HG03108 (cell line): ENCODE results near the gene RPL19.

Source experiments
- ATAC-seq: cut with Tn5 transposase; IDR thresholded peaks from one replicate; pipeline ENCODE4 v1.9.1; 2021; ENCODE audit warnings: moderate library complexity; ENCODE audit not compliant: unreplicated experiment

Gene RPL19

DNA sequence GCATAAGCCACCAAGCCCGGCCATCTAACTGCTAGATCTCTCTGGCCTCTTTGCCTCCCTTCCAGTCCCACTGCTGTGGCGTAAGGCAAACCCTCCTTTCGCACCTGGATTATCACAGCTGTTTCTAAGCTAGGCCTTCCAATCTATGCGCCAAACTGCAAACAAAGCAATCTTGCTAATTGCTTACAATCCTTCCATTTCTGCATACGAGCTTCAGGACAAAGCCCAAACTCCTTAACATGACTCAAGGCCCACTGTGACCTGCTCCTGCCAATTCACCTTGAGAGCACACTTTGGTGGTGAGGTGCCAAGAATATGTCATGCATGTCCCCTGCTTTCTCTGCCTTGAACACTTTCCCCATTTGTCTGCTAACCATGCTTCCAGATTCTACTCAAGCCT is 28.1 kb upstream of the RPL19 start:
- ATAC-seq = no peak

GRCh38 chr17:39173080-39173479 is 27.0 kb upstream of the RPL19 start:
- no peak for ATAC-seq

- ATAC-seq = no peak
Observed at GRCh38 chr17:39173526-39174274, 26.4 kb upstream of the RPL19 start.

- ATAC-seq = no peak
Observed at GRCh38 chr17:39174920-39175694, 25.0 kb upstream of the RPL19 start.

DNA sequence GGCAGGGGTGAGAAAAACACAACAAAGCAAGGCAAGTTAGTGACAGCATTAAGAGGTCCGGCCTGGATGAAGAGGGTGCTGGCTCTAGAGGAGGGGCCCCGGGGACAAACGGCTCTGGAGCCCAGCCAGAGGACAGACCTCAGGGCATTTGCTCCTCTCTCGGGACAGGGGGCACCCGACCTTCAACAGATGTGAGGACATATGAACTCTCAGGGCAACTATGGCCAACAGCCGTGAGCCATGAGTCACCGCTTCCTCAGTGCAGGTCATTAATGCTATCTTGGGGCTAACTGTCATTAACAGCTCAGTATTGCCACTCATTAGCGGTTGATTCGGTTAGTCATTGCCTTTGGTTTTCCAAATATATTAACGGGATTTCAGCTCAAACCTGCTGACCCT is 24.4 kb upstream of the RPL19 start:
- ATAC-seq = no peak

GRCh38 chr17:39177256-39177655 is 22.8 kb upstream of the RPL19 start:
- ATAC-seq = no peak

DNA sequence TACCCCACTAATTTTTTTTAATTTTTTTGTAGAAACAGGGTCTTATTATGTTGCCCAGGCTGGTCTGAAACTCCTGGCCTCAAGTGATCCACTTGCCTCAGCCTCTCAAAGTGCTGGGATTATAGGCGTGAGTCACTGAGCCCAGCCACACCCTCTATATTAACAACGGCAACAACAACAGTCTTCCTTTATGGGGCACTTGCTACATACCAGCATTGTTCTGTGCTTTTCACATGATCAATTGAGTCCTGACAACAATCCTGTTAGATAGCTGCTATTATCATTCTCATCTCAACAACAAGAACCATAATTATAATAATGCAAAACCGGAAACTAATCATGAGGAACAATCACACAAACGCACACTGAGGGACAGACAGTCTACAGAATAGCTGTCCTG is 21.5 kb upstream of the RPL19 start:
- ATAC-seq = no peak

GRCh38 chr17:39181303-39181702 is 18.8 kb upstream of the RPL19 start:
- ATAC-seq = no peak

DNA sequence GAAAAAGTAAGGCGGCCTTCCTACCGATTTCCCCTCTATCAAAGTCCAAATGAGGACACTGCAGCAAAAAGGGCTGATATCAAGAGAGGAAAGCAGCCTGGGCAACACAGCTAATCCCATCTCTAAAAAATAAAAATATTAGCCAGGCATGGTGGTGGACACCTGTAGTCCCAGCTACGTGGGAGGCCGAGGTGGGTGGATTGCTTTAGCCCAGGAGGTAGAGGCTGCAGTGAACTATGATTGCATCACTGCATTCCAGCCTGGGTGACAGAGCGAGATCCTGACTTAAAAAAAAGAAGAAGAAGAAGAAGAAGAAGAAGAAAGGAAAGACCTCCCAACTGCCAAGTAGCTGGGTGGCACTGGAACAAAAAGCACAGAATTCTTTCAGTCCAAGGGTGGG is 17.0 kb upstream of the RPL19 start:
- ATAC-seq = no peak

- no peak for ATAC-seq
Observed at GRCh38 chr17:39183720-39184119, 16.4 kb upstream of the RPL19 start.

- no peak for ATAC-seq
Observed at GRCh38 chr17:39186481-39187002, 13.5 kb upstream of the RPL19 start.

GRCh38 chr17:39187152-39187830 is 12.8 kb upstream of the RPL19 start:
- ATAC-seq = no peak

DNA sequence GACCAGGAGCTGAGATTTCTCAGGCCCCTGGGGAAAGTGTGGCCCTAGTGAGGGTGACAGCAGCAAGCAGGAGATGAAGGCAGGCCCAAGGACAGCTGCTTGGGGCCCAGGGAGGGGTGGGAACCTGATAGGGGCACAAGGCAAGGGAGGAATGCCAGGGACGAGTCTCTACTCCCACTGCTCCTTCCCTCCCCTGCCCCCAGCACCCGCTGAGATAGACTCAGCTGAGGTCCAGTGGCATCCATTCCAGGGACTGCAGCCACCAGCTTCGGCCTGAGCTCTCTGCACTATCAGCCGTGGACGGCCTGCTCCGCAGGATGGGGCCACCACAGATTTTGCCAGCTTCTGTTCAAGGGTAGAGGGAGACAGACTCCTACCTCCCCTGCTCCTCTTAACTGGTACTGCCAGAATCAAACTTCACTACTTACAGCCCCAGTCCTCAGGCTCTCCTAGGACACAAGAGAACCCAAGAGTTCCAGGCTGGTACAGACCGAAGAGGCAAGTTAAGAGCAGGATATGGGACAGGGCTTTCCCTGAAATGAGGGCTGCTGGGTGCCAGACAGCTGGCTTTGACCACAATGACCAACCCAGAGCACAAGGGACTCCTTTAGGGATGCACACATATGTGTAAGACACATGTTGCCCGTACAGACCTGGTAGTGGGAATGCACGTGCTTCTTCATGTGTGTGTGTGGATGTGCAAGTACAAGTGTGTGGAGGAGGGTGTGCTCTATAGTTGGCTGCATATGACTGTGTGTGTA is 8.2 kb upstream of the RPL19 start:
- ATAC-seq = no peak

DNA sequence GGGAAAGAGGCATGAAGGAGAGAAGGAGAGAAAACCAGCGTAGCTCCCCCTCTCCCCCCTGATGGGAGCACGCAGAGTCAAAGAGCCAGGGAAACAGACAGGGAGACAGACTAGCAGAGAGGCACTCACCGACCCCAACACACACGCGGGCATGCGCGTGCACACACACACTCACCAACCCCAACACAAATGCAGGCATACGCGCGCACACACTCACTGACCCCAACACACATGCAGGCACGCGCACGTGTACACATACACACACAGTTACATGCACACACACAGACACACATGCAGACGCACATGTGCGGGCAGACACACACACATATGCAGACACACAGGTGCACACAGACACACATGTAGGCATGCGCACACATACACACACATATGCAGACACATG is 7.2 kb upstream of the RPL19 start:
- ATAC-seq = no peak

DNA sequence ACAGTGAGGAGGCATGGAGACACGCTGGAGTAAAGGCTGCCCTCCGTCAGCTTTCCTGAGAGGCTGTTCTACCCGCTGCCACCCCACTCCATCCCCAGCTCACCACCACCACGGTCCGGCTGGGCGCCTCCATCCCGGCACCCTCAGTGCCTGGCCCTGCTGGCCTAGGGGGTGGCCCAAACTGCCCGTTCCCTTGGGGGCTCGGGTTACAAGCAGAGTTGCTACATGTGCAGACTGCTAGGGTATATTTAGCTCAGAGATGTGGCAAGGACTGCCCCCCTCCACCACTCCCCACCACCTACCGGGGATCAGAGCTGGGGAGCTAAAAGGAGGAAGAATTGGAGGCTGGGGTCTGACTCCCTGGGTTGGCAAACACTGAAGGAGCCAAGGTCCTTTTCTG is 6.7 kb upstream of the RPL19 start:
- ATAC-seq = no peak

GRCh38 chr17:39194089-39194984 is 5.7 kb upstream of the RPL19 start:
- ATAC-seq = no peak

- no peak for ATAC-seq
Observed at GRCh38 chr17:39194985-39195524, 5.0 kb upstream of the RPL19 start.

GRCh38 chr17:39195568-39196160 is 4.4 kb upstream of the RPL19 start:
- no peak for ATAC-seq

DNA sequence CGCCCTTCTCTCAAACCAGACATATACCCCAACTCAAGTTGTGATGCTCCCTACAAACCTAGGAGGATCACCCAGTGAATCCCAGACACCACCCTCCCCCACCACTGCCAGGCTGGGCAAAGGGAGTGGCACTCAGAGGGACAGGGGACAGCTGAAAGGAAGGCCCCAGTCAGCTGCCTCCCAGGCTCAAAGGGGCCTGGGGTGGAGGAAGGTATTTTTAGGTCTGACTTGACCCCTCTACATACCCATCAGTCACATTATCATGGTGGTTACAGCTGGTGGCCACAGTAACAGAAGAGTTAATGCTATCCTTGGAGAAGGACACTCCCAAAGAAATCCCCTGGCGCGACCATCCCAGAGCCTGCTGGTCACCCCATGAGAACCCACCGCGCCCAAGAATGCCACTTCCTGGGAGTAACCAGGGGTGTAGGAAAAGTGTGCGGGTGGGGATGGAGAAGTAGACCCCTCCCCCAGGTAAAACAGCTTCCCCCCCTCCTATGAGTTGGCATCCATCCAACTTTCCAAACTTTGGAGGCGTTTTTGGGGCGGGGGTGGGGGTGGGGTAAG is 3.8 kb upstream of the RPL19 start:
- no peak for ATAC-seq
